Measurements from ENCODE around the gene EFNA2.

Gene EFNA2

GRCh38 chr19:1284293-1284978, 1.2 kb upstream of the EFNA2 start:
- no peak for DNase-seq (ENCODE audit: low read depth)

- no peak for DNase-seq (ENCODE audit: low read depth)
Measured at GRCh38 chr19:1284979-1285736, 515 bp upstream of the EFNA2 start.

GRCh38 chr19:1286487-1287353, 1.0 kb downstream of the EFNA2 start:
- no peak for DNase-seq (ENCODE audit: low read depth)

DNA sequence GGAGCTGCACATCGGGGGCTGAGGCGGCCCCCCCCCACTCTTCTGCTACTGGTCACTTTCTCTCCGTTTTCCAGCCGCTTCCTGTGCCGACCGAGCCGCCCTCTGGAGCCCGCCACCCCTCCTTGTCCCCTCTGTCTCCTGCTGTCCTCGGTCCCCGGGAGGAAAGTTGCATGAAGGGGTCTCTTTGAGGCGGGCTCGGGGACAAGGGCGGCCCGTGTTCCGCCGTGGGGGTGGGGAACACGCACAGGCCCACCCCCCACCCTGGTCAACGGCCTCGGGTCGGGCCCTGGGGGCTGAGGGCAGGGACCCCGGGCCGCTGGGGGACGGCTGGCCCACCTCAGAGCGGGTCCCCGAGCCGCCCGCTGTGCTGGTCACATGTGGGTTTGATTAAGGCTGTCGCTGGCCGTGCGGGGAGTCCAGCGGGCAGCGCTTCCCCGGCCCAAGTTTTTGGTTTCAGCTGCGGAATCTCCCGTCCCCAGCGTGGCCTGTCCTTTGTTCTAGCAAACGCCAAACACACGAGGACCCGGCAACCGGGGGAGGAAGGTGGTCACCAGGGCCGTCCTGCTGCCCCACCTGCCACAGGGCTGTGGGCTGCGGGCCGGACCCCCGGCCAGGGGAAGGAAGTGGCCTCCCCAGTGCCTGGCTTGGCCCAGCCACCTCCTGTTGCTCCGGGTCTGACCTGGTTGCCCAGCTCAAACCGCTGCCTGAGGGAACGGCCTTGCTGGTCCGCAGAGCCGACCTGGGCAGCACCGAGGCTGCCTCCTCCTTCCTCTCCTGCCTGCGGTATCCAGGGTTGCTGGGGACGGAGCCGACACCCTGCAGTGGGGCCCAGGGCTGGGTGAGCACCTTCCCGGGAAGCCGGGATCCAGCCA, 1.9 kb downstream of the EFNA2 start:
- DNase-seq (ENCODE audit: low read depth), result no peak

GRCh38 chr19:1288226-1288612, 2.5 kb downstream of the EFNA2 start:
- DNase-seq (ENCODE audit: low read depth), result no peak

DNA sequence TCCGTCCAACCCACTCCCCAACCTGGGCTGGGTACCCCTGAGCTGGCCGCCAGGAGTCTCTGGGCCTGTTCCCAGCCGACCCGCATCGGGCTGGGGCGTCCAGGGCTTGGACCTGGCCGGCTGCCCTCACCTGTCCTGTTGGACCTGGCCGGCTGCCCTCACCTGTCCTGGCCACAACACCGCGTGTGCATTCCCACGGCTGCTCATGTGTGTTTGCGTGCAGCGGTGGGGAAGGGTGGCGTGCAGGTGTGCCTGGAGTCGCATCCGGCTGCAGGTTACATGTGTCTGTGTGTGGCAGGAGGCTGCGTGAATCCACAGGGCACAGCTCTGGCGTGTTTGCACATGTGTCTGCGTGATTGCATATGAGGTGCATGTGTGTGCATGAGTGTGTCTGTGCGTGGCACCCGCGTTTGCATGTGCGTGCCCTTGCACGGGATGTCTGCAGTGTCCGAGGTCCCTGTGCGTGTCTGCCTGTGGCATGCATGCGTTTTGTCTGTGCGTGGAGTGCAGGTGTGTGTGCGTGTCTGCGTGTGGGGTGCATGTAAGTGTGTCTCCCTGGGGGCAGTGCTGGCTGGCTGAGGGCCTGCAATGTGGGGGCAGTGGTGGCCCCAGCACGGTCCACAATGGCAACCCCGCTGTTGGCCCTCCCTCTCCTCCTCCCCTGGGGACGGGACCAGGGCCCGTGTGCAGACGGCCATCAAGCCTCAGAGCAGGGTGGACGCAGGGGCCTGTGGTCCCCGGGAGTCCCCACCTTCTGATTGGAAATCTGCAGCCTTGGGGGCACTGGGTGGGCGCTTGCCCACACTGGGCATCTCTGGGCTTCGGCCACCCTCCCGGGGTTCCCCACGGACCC, 3.4 kb downstream of the EFNA2 start:
- no peak for DNase-seq (ENCODE audit: low read depth)

DNA sequence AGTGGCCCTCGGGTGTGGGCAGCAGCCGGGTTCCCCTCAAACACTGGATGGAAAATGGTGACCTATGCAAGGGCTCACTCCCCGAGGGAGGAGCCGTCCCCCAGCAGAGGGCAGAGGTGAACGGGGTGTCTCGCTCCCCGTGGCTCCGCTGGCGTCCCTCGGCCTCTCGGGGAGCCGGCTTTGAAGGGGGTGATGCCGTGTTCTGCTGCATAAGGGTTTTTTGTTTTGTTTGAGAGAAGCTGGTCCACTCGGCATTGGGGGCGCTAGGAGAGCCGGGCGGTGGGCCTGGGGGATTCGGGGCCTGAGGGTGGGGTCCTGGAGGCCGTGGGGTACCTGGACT, 4.0 kb downstream of the EFNA2 start:
- no peak for DNase-seq (ENCODE audit: low read depth)

GRCh38 chr19:1290196-1290702, 4.6 kb downstream of the EFNA2 start:
- DNase-seq (ENCODE audit: low read depth), result no peak

GRCh38 chr19:1290703-1291651, 5.3 kb downstream of the EFNA2 start:
- DNase-seq (ENCODE audit: low read depth), result no peak

GRCh38 chr19:1291761-1292418, 6.2 kb downstream of the EFNA2 start:
- DNase-seq (ENCODE audit: low read depth), result no peak

DNA sequence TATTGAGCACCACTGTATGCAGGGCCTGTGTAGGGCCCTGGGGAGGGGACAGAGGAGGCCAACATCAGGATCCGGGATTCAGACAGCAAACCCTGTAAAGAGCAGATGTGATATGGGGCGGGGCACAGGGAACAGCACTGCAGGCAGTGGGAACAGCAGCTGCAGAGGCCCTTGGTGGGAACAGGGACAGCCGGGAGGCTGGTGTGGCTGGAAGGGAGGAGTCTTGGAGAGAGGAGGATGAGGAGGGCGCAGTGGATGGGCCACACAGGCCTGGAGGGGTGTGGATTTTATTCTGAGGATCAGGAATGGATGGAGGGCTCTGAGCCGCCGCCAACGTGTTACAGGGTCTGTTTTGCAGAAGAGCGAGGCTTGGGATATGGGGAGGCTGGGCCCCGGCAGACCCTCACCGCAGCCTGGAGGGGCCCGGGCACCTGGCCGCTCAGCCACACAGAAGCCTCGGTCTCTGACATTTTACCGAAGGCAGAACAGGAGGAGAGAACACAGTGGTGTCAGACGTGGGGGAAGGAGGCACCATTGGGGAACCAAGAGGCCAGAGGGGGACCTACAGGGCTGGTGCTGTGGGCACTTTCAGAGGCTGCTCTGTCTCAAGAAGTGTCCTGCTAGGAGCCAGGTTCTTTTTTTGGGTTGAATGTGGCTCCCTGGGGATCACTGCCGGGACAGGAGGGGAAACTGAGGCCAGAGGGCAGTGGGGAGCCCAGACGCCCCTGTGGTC, 6.9 kb downstream of the EFNA2 start:
- DNase-seq (ENCODE audit: low read depth), result no peak

- no peak for DNase-seq (ENCODE audit: low read depth)
Measured at GRCh38 chr19:1293782-1294604, 8.3 kb downstream of the EFNA2 start.

GRCh38 chr19:1294688-1295087, 9.0 kb downstream of the EFNA2 start:
- DNase-seq (ENCODE audit: low read depth), result no peak

GRCh38 chr19:1295169-1296012, 9.7 kb downstream of the EFNA2 start:
- DNase-seq (ENCODE audit: low read depth), result peak; percentile 36

DNA sequence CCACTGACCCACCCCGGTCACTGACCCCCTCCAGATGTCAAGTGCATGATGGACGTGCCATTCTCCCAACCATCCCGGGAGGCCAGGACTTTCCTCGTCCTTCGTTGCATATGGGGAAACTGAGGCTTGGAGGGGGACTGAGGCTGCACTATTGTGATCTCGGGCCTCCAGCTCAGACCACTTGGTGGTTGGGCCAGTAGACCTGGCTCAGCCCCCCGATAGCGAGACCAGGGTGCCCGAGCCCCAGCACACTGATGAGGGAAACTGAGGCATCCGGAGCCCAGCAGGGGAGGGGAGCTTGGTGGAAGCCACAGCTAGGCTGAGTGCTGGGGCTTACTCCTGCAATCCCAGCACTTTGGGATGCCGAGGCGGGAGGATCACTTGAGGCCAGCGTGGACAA, 10.4 kb downstream of the EFNA2 start:
- no peak for DNase-seq (ENCODE audit: low read depth)

DNA sequence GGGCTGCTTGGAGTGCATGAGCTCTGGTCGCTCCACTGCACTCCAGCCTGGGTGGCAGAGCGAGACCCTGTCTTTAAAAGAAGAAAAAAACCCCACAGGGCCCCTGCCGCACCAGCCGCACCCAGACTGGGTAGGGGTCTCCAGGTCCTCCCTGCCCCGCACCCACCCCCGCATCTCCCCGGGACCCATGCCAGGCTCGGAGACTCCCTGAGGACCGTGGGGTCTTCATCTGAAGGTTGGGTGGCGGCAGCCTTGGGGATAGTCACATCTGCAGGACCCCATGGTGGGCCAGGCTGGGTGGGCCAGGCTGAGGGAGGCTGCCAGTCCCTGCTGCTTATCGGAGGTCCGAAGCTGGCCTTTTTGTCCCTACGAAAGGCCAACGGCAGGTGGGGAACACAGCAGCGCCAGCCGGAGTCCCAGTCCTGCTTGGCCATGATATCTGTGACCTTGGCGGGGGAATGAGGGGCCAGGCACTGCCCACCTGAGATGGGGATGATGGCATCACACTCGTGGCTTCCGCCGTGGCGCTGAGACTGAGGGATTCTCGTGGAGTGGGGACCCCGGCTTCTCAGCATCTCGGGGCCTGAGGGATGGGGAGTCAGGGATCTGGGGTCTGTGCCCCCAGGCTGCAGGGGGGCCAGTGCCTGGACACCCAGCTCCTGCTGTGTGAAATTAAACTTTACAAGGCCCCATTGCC, 11.1 kb downstream of the EFNA2 start:
- DNase-seq (ENCODE audit: low read depth), result no peak

All from activated gamma-delta T cell treated with anti-CD3 and anti-CD28 coated beads, Interleukin-2, amount 50 U/mL, for 16 hours (primary cell).